Spleen (tissue), 11 donors: ENCODE results near the gene FBLL1. TPM values are rescaled to one million over a fixed set of nuclear protein-coding genes. Genes with fewer than 3 reads are reported as not detected.
A peak's percentile ranks its signal among the peaks of the same experiment; 100 is the strongest.

Experiments used
- DNase-seq: peaks from one replicate; pipeline ENCODE4 v3.0.0-alpha.2; 2020
- H3K27ac ChIP-seq, 8 donors: fragments of 200-600 bp; sonication (generic) in 7 of 8; 1 replicate in 4 of 8; 2 replicates in 4 of 8; pipeline versions ENCODE4 v1.5.0 to v1.8.0; 2016 to 2021; ENCODE audit warnings: inconsistent platforms in 4 of 8, mild to moderate bottlenecking in 4 of 8, moderate library complexity in 1 of 8
- H3K27me3 ChIP-seq, 7 donors: fragments of 200-600 bp; sonication (generic) in 6 of 7; replicated peaks in 1 of 7; 1 replicate in 4 of 7; 2 replicates in 3 of 7; pipeline versions ENCODE4 v1.5.0 to v1.8.0; 2016 to 2021; ENCODE audit warnings: inconsistent platforms in 3 of 7, mild to moderate bottlenecking in 1 of 7
- H3K36me3 ChIP-seq, 6 donors: fragments of 200-600 bp; sonication (generic) in 5 of 6; 1 replicate in 4 of 6; 2 replicates in 2 of 6; pipeline versions ENCODE4 v1.5.0 to v1.8.0; 2016 to 2021; ENCODE audit warnings: inconsistent platforms in 2 of 6
- H3K4me1 ChIP-seq, 6 donors: fragments of 200-600 bp; sonication (generic) in 5 of 6; 1 replicate in 3 of 6; 2 replicates in 3 of 6; pipeline versions ENCODE4 v1.5.0 to v1.8.0; 2016 to 2021; ENCODE audit warnings: inconsistent platforms in 3 of 6
- H3K4me3 ChIP-seq, 8 donors: fragments of 200-600 bp; sonication (generic) in 7 of 8; 1 replicate in 4 of 8; 2 replicates in 4 of 8; pipeline versions ENCODE4 v1.5.0 to v1.8.0; 2016 to 2021; ENCODE audit warnings: inconsistent platforms in 4 of 8, mild to moderate bottlenecking in 4 of 8, moderate library complexity in 2 of 8
- H3K9me3 ChIP-seq, 8 donors: fragments of 200-600 bp; sonication (generic) in 7 of 8; 1 replicate in 4 of 8; 2 replicates in 4 of 8; pipeline versions ENCODE4 v1.5.0 to v1.8.0; 2016 to 2021; ENCODE audit warnings: inconsistent platforms in 4 of 8
- POLR2A ChIP-seq, 3 donors: fragments of 450-650 bp; IDR thresholded peaks; one replicate each; pipeline ENCODE4 v1.5.1; 2017; ENCODE audit warnings: antibody characterized with exemption in 3 of 3, mild to moderate bottlenecking in 1 of 3
- POLR2AphosphoS5 ChIP-seq, 3 donors: sonication (generic); formaldehyde crosslinking; IDR thresholded peaks; one replicate each; pipeline ENCODE4 v1.5.1; 2017; ENCODE audit warnings: antibody characterized with exemption in 3 of 3
- WGBS, 5 donors: extraction: QIAGEN DNeasy Blood & Tissue Kit in 3 of 5; methylation state at CpG; one replicate each; pipeline versions ENCODE4 v1.1.5 to v1.1.7; 2013 to 2018; 5-methylcytosine and 5-hydroxymethylcytosine counted together
- intact Hi-C: fragments of 100-400 bp; cut with DNase I; formaldehyde crosslinking; loops from one replicate; pipeline ENCODE4 v1.15.0; 2023; ENCODE audit warnings: low total_unique reads
- polyA plus RNA-seq, 3 donors: library from polyadenylated mRNA; stranded (reverse); fragments of 200-250 nt; gene quantifications; one replicate each; pipeline ENCODE4 v1.2.1, GENCODE V29; 2013
- total RNA-seq, 7 donors: library from RNA; depleted of rRNA in 3 of 7; stranded (reverse); fragments of >200 nt in 3 of 7; fragmentation: NEBNext Ultra II Directional in 4 of 7; extraction: Animal tissue kit (Norgen Biotek cat#: 25700) in 4 of 7; gene quantifications; one replicate each; pipeline versions ENCODE4 v1.1.0 to v1.2.1, GENCODE V29; 2016 to 2021
- TF ChIP-seq, protein P1 (sequence below), 11 experiments: fragments of 200-600 bp in 7 of 11; fragments of 450-650 bp in 4 of 11; sonication (generic) in 4 of 11; IDR thresholded peaks in 8 of 11; conservative IDR thresholded peaks in 3 of 11; 1 replicate in 7 of 11; 2 replicates in 4 of 11; pipeline versions ENCODE4 v1.4.0 to v1.8.0; 2016 to 2021; ENCODE audit warnings: antibody characterized with exemption in 11 of 11, inconsistent platforms in 4 of 11, mild to moderate bottlenecking in 1 of 11
- donor health status: healthy with polysubstance abuse.
- donor health status: DM: no; HTN: no; CAD: no; lungs with moderate emphysema.
- donor health status: DM: no; HTN: no; CAD: no.
- donor health status: Bipolar disorder and iron deficiency.
- donor health status: healthy.
- donor health status: DM: no; HTN: no; CAD: no.
- donor health status: DM: yes; HTN: yes; CAD: no.

Gene FBLL1
- total and polyA plus RNA-seq, 10 donors, result 0.06 to 0.69 (median 0.20) TPM; not detected in 5

DNA sequence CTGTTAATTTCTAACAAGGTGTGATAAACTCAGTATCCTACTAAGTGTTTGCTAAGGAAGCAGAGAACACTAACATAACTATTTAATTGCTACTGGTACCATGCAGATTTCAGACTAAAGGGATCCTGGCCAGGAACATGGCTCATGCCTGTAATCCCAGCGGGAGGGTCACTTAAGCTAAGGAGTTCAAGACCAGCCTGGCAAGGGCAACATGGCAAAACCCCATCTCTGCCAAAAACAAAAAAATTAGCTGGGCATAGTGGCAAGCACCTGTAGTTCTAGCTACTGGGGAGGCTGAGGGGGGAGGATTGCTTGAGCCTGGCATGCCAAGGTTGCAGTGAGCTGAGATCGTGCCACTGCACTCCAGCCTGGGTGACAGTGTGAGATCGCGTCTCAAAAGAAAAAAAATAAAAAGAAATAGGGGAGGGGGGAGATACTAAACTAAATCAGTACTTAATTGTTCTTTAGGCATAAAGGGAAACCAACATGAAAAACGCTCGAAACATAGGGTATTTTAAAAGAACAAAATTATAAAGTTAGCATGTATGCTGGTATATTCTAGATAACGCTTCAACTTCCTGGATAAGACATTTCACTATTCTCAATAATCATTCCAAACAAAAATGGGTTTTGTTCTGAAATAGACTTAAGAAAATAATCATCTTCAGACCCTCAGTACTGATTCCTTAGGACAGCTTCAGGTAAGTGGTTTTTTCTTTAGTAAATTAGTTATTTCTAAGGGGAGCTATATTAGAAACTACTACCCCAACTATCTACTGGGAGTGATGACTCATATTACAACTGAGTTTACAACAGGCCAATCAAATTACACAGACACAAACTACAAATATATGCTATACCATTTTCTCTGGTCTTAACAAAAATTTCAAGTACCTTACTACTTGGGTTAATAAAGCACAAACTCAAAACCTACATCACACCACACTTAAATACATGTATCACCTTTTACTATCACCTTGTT, 46.6 kb downstream of the FBLL1 start:
- WGBS, 5 donors, result 84 to 90% (median 87%) methylated on average over 7 of the region's 7 CpGs
- no peak overlapping the region for H3K4me3 ChIP-seq
- no peak overlapping the region for H3K27ac ChIP-seq
- peaks cover 0 to 3% (median 0%) of the 10 kb centered on the region in 6 donors for H3K36me3 ChIP-seq
- no peaks in the 10 kb centered on the region for H3K27me3 ChIP-seq
- peaks cover 14 to 71% (median 28%) of the 10 kb centered on the region in 6 donors for H3K4me1 ChIP-seq
- DNase-seq, result no peak
- H3K9me3 ChIP-seq, result peaks cover 0 to 2% (median 0%) of the 10 kb centered on the region in 8 donors
- TF ChIP-seq POLR2A (IDR thresholded peaks at IDR 0.05), result no peak
- TF ChIP-seq, protein P1, sequence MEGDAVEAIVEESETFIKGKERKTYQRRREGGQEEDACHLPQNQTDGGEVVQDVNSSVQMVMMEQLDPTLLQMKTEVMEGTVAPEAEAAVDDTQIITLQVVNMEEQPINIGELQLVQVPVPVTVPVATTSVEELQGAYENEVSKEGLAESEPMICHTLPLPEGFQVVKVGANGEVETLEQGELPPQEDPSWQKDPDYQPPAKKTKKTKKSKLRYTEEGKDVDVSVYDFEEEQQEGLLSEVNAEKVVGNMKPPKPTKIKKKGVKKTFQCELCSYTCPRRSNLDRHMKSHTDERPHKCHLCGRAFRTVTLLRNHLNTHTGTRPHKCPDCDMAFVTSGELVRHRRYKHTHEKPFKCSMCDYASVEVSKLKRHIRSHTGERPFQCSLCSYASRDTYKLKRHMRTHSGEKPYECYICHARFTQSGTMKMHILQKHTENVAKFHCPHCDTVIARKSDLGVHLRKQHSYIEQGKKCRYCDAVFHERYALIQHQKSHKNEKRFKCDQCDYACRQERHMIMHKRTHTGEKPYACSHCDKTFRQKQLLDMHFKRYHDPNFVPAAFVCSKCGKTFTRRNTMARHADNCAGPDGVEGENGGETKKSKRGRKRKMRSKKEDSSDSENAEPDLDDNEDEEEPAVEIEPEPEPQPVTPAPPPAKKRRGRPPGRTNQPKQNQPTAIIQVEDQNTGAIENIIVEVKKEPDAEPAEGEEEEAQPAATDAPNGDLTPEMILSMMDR (IDR thresholded peaks at IDR 0.05 in 8 of 11, conservative IDR thresholded peaks at IDR 0.05 in 3 of 11), result no peak
- TF ChIP-seq POLR2AphosphoS5 (IDR thresholded peaks at IDR 0.05), result no peak
- intact Hi-C loops, result no loop called here

DNA sequence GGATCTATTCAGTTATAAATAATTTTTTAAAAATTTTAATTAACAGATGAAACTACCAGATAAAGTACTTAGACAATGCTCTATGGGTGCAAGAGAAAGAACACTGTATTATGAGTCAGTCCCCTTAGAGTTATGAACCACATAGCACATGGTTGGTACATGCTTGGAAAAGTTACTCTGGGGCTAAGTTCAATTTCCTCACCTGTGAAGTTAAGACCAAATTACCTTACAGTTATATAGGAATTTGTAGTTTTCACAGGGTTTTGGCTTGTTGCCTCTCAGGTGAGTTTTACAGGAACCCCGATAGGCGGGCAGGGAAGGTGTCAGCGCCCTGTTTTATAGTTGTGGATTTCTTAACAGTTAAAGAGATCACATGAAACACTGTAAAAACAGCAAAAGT, 48.9 kb downstream of the FBLL1 start:
- Histone ChIP-seq H3K27ac (peak overlapping the region in 5 of 8 donors; percentile 94 to 98 (median 95)), H3K27me3 (no peaks in the 10 kb centered on the region), H3K9me3 (peaks cover 0 to 2% (median 0%) of the 10 kb centered on the region in 8 donors), H3K4me1 (peaks cover 14 to 56% (median 28%) of the 10 kb centered on the region in 6 donors), H3K36me3 (peaks cover 0 to 3% (median 0%) of the 10 kb centered on the region in 6 donors), H3K4me3 (peak overlapping the region; percentile 68 to 94 (median 82))
- WGBS, 5 donors, result 15 to 28% (median 16%) methylated on average over 3 of the region's 3 CpGs
- no peak for DNase-seq
- no peak for TF ChIP-seq POLR2AphosphoS5 (IDR thresholded peaks at IDR 0.05)
- TF ChIP-seq, protein P1 (IDR thresholded peaks at IDR 0.05 in 8 of 11, conservative IDR thresholded peaks at IDR 0.05 in 3 of 11), result no peak
- TF ChIP-seq POLR2A (IDR thresholded peaks at IDR 0.05), result no peak
- intact Hi-C loops, result no loop called here

DNA sequence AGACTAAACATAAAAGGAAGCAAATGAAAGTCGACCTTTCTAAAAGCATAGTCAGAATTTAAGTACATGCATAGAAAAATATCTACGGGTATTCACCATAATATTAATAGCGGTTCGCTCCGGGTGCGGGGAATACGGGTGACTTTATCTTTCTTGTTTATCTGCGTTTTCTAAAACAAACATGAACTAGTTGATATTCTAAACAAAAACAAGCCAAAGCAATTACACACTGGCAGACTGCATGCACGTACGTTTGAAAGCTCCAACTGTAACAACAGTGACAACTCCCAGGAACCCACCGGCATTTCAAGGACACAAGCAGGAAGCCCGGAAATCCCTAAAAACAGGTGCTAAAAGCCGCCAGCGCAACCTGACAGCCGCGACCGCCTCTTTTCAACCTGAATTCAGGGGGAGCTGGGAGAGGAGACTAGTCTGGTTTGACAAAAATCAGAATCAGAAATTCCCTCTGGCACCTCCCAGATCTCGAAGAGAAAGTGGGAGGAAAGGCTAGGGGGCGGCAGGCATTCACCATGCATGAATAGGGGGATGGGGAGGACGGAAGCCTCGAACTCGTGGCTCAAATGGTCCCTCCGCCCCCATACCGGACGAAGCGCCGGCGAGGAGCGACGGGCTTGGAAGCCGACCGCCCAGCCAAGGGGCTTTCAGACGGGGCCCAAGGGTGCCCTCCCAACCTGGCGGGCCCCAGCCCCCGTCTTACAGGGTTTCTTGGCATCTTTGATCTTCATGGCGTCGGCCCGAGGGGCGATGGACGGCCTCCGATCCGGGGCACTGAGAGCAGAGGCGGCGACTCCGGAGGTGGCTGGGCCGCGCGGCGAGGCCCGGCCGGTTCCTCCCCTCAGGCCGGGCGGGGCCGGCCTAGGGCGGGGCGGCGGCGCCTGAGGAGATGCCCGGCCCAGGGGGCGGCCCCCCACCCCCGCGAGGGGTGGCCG, 49.7 kb downstream of the FBLL1 start, which contains the start of gene PANK3:
TSS of gene PANK3 (minus strand) at position 831 of the 950 bp plus-strand sequence. CDS start at position 746, 85 bp downstream.
- no peak for DNase-seq
- Histone ChIP-seq H3K9me3 (peaks cover 0 to 2% (median 0%) of the 10 kb centered on the region in 8 donors), H3K36me3 (peaks cover 0 to 3% (median 0%) of the 10 kb centered on the region in 6 donors), H3K4me1 (peaks cover 14 to 54% (median 28%) of the 10 kb centered on the region in 6 donors), H3K4me3 (peak within 1 kb of the TSS; percentile 68 to 94 (median 82)), H3K27me3 (no peaks in the 10 kb centered on the region), H3K27ac (peak within 1 kb of the TSS; percentile 81 to 98 (median 95))
- intact Hi-C loops, result no loop called here
- TF ChIP-seq, protein P1 (IDR thresholded peaks at IDR 0.05 in 8 of 11, conservative IDR thresholded peaks at IDR 0.05 in 3 of 11), result no peak
- TF ChIP-seq POLR2AphosphoS5 (IDR thresholded peaks at IDR 0.05), result no peak
- peak in 1 of 3 donors; percentile 43 for TF ChIP-seq POLR2A (IDR thresholded peaks at IDR 0.05)
- WGBS, 5 donors, result 0 to 1% (median 1%) methylated on average over 35 to 63 of the region's 63 CpGs
